ENCODE data around the gene GPSM1. TPM values are rescaled to one million over a fixed set of nuclear protein-coding genes. Genes with fewer than 3 reads are reported as not detected.

The GPSM1 gene
- total RNA-seq, 1 donor = 48.5 TPM

DNA sequence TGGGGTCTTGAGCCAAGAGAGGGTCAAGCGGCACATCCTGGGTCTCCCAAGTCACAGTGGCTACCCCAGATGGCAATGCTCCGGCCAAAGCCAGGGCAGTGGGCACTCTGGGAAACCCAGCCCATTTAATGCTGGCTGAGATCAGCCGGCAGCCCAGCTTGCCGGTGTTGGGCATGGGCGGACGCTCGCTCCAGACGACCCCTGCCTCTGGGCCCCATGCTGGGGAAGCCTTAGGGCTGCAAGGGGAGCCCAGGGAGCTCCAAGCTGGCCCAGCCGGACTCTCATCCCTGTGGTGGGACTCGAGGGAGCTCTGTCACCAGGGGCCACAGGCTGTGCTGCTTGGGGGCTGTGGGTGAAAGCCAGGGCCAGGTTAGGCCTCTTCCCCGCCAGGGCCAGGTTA, 52.1 kb downstream of the GPSM1 start:
- H3K4me3 ChIP-seq (ENCODE audit: low read depth, low read length) = no peak overlapping the region
- TF ChIP-seq, protein P1, sequence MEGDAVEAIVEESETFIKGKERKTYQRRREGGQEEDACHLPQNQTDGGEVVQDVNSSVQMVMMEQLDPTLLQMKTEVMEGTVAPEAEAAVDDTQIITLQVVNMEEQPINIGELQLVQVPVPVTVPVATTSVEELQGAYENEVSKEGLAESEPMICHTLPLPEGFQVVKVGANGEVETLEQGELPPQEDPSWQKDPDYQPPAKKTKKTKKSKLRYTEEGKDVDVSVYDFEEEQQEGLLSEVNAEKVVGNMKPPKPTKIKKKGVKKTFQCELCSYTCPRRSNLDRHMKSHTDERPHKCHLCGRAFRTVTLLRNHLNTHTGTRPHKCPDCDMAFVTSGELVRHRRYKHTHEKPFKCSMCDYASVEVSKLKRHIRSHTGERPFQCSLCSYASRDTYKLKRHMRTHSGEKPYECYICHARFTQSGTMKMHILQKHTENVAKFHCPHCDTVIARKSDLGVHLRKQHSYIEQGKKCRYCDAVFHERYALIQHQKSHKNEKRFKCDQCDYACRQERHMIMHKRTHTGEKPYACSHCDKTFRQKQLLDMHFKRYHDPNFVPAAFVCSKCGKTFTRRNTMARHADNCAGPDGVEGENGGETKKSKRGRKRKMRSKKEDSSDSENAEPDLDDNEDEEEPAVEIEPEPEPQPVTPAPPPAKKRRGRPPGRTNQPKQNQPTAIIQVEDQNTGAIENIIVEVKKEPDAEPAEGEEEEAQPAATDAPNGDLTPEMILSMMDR (IDR thresholded peaks at IDR 0.05; ENCODE audit: insufficient read depth, low read length) = no peak
- no peak for DNase-seq (ENCODE audit: low read depth)

GRCh38 chr9:136379891-136380290, 52.6 kb downstream of the GPSM1 start:
- no peak for DNase-seq (ENCODE audit: low read depth)
- TF ChIP-seq, protein P1 (IDR thresholded peaks at IDR 0.05; ENCODE audit: insufficient read depth, low read length) = no peak
- H3K4me3 ChIP-seq (ENCODE audit: low read depth, low read length) = no peak overlapping the region

- no peak for DNase-seq (ENCODE audit: low read depth)
- H3K4me3 ChIP-seq (ENCODE audit: low read depth, low read length) = no peak overlapping the region
- TF ChIP-seq, protein P1 (IDR thresholded peaks at IDR 0.05; ENCODE audit: insufficient read depth, low read length) = no peak
These were observed 53.0 kb downstream of the GPSM1 start for GRCh38 chr9:136380381-136380780.

GRCh38 chr9:136381311-136381710, 54.0 kb downstream of the GPSM1 start:
- TF ChIP-seq, protein P1 (IDR thresholded peaks at IDR 0.05; ENCODE audit: insufficient read depth, low read length) = no peak
- no peak overlapping the region for H3K4me3 ChIP-seq (ENCODE audit: low read depth, low read length)
- no peak for DNase-seq (ENCODE audit: low read depth)

- TF ChIP-seq, protein P1 (IDR thresholded peaks at IDR 0.05; ENCODE audit: insufficient read depth, low read length) = no peak
- DNase-seq (ENCODE audit: low read depth) = no peak
- H3K4me3 ChIP-seq (ENCODE audit: low read depth, low read length) = no peak overlapping the region
These were observed 54.7 kb downstream of the GPSM1 start for GRCh38 chr9:136381966-136382513.

DNA sequence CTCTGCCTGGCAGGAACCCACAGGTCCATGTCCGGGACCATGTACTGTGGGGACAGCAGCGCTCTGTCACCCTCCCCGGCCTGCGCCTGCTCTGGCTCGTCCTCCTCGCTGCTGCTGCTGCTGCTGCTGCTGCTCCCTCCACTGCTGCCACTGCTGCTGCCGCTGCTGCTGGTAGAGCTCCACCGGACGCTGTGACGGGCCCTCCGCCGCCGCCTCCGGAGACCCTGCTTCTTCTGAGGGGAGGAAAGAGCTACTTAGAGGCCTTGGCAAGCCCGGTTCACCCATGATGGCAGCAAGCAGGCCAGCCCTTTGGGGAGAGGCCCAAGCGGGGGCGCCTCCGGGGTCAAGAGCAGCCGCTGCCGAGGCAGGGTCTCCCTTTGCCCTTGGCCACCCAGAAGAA, 56.1 kb downstream of the GPSM1 start:
- TF ChIP-seq, protein P1 (IDR thresholded peaks at IDR 0.05; ENCODE audit: insufficient read depth, low read length) = no peak
- H3K4me3 ChIP-seq (ENCODE audit: low read depth, low read length) = no peak overlapping the region
- DNase-seq (ENCODE audit: low read depth) = no peak

DNA sequence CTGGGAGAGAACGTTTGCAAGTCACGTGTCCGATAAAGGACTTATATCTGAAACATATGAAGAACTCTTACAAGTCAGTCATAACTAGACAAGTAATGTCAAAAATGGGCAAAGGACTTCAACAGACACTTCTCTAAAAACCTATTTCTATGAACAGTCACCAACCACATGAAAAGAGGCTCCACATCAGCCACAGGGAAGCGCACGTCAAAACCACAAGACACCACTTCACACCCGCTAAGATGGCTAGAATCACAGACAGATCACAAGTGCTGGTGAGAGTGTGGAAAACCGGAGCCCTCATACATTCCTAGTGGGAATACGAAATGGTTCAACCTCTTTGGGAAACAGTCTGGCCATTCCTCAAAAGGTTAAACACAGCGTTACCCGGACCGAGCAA, 57.7 kb downstream of the GPSM1 start:
- no peak for DNase-seq (ENCODE audit: low read depth)
- no peak overlapping the region for H3K4me3 ChIP-seq (ENCODE audit: low read depth, low read length)
- TF ChIP-seq, protein P1 (IDR thresholded peaks at IDR 0.05; ENCODE audit: insufficient read depth, low read length) = no peak
